ENCODE data around the gene EFCAB6. TPM values are rescaled to one million over a fixed set of nuclear protein-coding genes. Genes with fewer than 3 reads are reported as not detected.

EFCAB6 gene
- total and polyA plus RNA-seq, 4 donors = 1.7 to 15.4 (median 7.6) TPM

DNA sequence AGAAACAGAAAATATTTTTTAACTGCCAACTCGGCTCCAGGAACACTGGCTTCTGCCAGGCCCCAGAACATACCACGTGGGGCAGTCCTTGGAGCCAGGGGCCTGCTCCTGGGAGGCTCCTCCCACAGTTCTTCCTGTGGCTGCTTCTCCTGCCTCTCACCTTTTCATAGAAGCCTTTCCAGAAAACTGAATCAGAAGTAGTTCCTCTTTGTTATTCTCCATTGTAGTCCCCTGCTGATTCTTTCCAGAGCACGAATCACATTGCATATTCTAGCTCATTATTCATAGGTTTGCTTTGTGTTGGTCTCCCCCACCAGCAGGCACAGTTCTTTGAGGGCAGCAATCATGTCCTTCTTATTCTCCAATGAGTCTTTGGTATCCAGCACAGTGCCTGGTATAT, 106.0 kb downstream of the EFCAB6 start:
- WGBS, 2 donors = 63 to 71% methylated on average over 3 of the region's 3 CpGs
- Histone ChIP-seq H3K9me3 (ENCODE audit: control insufficient read depth in 4 of 4, insufficient read depth in 3 of 4, low read length in 3 of 4) (peaks cover 2 to 11% (median 4%) of the 10 kb centered on the region in 4 donors), H3K36me3 (ENCODE audit: control insufficient read depth in 4 of 4, insufficient read depth in 4 of 4, low read length in 4 of 4) (no peaks in the 10 kb centered on the region), H3K27me3 (ENCODE audit: control insufficient read depth in 3 of 3, insufficient read depth in 3 of 3, low read length in 2 of 3) (no peaks in the 10 kb centered on the region), H3K9ac (ENCODE audit: insufficient read depth in 1 of 2, low read length in 2 of 2) (no peak overlapping the region), H3K27ac (ENCODE audit: low read depth in 1 of 2, low read length in 1 of 2) (no peak overlapping the region), H3K4me3 (no peak overlapping the region), H3K4me1 (ENCODE audit: control insufficient read depth in 5 of 5, insufficient read depth in 5 of 5, low read length in 5 of 5) (no peaks in the 10 kb centered on the region)
- TF ChIP-seq, protein P1, sequence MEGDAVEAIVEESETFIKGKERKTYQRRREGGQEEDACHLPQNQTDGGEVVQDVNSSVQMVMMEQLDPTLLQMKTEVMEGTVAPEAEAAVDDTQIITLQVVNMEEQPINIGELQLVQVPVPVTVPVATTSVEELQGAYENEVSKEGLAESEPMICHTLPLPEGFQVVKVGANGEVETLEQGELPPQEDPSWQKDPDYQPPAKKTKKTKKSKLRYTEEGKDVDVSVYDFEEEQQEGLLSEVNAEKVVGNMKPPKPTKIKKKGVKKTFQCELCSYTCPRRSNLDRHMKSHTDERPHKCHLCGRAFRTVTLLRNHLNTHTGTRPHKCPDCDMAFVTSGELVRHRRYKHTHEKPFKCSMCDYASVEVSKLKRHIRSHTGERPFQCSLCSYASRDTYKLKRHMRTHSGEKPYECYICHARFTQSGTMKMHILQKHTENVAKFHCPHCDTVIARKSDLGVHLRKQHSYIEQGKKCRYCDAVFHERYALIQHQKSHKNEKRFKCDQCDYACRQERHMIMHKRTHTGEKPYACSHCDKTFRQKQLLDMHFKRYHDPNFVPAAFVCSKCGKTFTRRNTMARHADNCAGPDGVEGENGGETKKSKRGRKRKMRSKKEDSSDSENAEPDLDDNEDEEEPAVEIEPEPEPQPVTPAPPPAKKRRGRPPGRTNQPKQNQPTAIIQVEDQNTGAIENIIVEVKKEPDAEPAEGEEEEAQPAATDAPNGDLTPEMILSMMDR (IDR thresholded peaks at IDR 0.05; ENCODE audit: control extremely low read depth, extremely low read depth) = no peak
- ATAC-seq (ENCODE audit: insufficient read depth, low FRiP score) = no peak
- DNase-seq = no peak

DNA sequence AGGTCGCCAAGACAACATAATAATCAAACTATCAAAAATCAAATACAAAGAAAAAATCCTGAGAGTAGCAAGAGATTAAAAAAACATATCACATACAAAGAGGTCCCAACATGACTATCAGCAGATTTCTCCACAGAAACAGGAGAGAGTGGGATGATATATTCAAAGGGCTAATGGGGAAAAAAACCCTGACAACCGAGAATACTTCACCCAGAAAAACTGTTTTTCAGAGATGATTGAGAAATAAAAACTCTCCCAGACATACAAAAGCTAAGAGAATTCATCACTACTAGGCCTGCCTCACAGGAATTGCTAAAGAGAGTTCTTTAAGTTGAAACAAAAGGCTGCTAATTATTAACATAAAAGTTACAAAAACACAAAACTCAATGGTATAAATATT, 108.1 kb downstream of the EFCAB6 start:
- no peak overlapping the region for H3K9ac ChIP-seq (ENCODE audit: insufficient read depth in 1 of 2, low read length in 2 of 2)
- DNase-seq = no peak
- H3K27me3 ChIP-seq (ENCODE audit: control insufficient read depth in 3 of 3, insufficient read depth in 3 of 3, low read length in 2 of 3) = no peaks in the 10 kb centered on the region
- 84 to 93% methylated on average over 2 of the region's 2 CpGs for WGBS, 2 donors
- H3K27ac ChIP-seq (ENCODE audit: low read depth in 1 of 2, low read length in 1 of 2) = no peak overlapping the region
- no peak for ATAC-seq (ENCODE audit: insufficient read depth, low FRiP score)
- no peak overlapping the region for H3K4me3 ChIP-seq
- no peaks in the 10 kb centered on the region for H3K4me1 ChIP-seq (ENCODE audit: control insufficient read depth in 5 of 5, insufficient read depth in 5 of 5, low read length in 5 of 5)
- no peaks in the 10 kb centered on the region for H3K36me3 ChIP-seq (ENCODE audit: control insufficient read depth in 4 of 4, insufficient read depth in 4 of 4, low read length in 4 of 4)
- peaks cover 2 to 11% (median 4%) of the 10 kb centered on the region in 4 donors for H3K9me3 ChIP-seq (ENCODE audit: control insufficient read depth in 4 of 4, insufficient read depth in 3 of 4, low read length in 3 of 4)
- TF ChIP-seq, protein P1 (IDR thresholded peaks at IDR 0.05; ENCODE audit: control extremely low read depth, extremely low read depth) = no peak

DNA sequence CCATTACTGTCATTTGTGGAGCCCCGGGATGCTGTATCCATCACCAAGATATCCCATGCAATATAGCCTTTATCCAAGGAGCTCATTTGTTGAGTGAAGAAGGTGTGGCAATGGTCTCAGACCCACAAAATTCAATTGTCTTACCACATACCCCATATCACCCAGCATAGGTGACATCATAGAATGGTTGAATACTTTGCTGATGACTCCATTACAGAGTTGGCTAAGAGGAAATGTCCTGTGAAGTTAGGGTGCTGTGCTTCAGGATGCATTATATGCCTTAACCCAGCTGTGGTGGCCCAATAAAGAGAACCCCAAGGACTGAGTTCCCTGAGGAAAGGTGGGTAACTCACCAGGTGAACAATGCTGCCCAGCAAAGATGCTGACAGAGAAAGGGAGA, 113.7 kb downstream of the EFCAB6 start:
- ATAC-seq (ENCODE audit: insufficient read depth, low FRiP score) (no peak), DNase-seq (no peak)
- Histone ChIP-seq H3K9me3 (ENCODE audit: control insufficient read depth in 4 of 4, insufficient read depth in 3 of 4, low read length in 3 of 4) (peaks cover 0 to 5% (median 2%) of the 10 kb centered on the region in 4 donors), H3K27me3 (ENCODE audit: control insufficient read depth in 3 of 3, insufficient read depth in 3 of 3, low read length in 2 of 3) (no peaks in the 10 kb centered on the region), H3K9ac (ENCODE audit: insufficient read depth in 1 of 2, low read length in 2 of 2) (no peak overlapping the region), H3K4me3 (no peak overlapping the region), H3K27ac (ENCODE audit: low read depth in 1 of 2, low read length in 1 of 2) (no peak overlapping the region), H3K36me3 (ENCODE audit: control insufficient read depth in 4 of 4, insufficient read depth in 4 of 4, low read length in 4 of 4) (no peaks in the 10 kb centered on the region), H3K4me1 (ENCODE audit: control insufficient read depth in 5 of 5, insufficient read depth in 5 of 5, low read length in 5 of 5) (no peaks in the 10 kb centered on the region)
- 96 to 100% methylated on average over 1 of the region's 1 CpG for WGBS, 2 donors
- TF ChIP-seq, protein P1 (IDR thresholded peaks at IDR 0.05; ENCODE audit: control extremely low read depth, extremely low read depth) = no peak

DNA sequence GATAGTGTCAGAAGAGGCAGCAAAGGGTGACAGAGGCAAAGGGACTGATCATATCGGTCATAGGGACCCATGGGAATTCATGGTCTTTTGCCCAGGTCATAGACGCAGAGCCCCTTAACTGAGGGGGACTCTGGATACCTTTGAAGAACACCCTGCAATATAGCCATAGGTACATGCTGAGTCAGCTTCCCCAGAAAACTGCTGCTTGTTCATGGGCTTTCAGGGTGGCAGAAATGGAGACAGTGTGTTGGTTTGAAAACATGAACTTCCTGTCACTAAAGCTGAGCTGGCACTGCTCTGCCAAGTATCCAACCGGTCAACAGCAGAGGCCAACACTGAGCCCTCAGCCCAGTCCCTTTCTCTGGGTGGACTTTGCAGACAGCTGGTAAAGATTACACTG, 114.2 kb downstream of the EFCAB6 start:
- TF ChIP-seq, protein P1 (IDR thresholded peaks at IDR 0.05; ENCODE audit: control extremely low read depth, extremely low read depth) = no peak
- peaks cover 0 to under 1% (median 0%) of the 10 kb centered on the region in 4 donors for H3K9me3 ChIP-seq (ENCODE audit: control insufficient read depth in 4 of 4, insufficient read depth in 3 of 4, low read length in 3 of 4)
- no peaks in the 10 kb centered on the region for H3K36me3 ChIP-seq (ENCODE audit: control insufficient read depth in 4 of 4, insufficient read depth in 4 of 4, low read length in 4 of 4)
- DNase-seq = no peak
- WGBS, 2 donors = 85 to 89% methylated on average over 3 of the region's 3 CpGs
- no peak overlapping the region for H3K4me3 ChIP-seq
- H3K9ac ChIP-seq (ENCODE audit: insufficient read depth in 1 of 2, low read length in 2 of 2) = no peak overlapping the region
- H3K4me1 ChIP-seq (ENCODE audit: control insufficient read depth in 5 of 5, insufficient read depth in 5 of 5, low read length in 5 of 5) = no peaks in the 10 kb centered on the region
- ATAC-seq (ENCODE audit: insufficient read depth, low FRiP score) = no peak
- no peak overlapping the region for H3K27ac ChIP-seq (ENCODE audit: low read depth in 1 of 2, low read length in 1 of 2)
- no peaks in the 10 kb centered on the region for H3K27me3 ChIP-seq (ENCODE audit: control insufficient read depth in 3 of 3, insufficient read depth in 3 of 3, low read length in 2 of 3)
